HepG2 (cell line): ENCODE data around the gene GPATCH8. TPM values are rescaled to one million over a fixed set of nuclear protein-coding genes. Genes with fewer than 3 reads are reported as not detected.

Experiments used
- ATAC-seq: fragments of 200-7000 bp; cut with Tn5 transposase; 3 replicates; pipeline ENCODE4 v1.9.1; 2020; ENCODE audit warnings: mild to moderate bottlenecking, moderate library complexity
- BruUV-seq: library from RNA; stranded (reverse); fragments of 400-500 nt; replicated peaks from 2 replicates; lab custom pipeline; 2021; lab: Mats Ljungman, UMichigan
- CTCF ChIA-PET: fragments of 300-600 bp; formaldehyde crosslinking; extraction: SDS; loops from one replicate; lab custom pipeline; 2021; ENCODE audit warnings: low total read pairs, inconsistent platforms, low intra/inter-chr PET ratio; lab: Yijun Ruan, JAX
- POLR2A ChIA-PET: fragments of 350-600 bp; sonication (Branson Sonifier 250); formaldehyde crosslinking; loops from one replicate; lab custom pipeline; 2020; ENCODE audit warnings: antibody characterized with exemption, inconsistent platforms; lab: Yijun Ruan, JAX
- DNase-seq: peaks from one replicate; pipeline ENCODE4 v3.0.0-alpha.2; 2015; ENCODE audit warnings: low spot score
- FAIRE-seq: peaks from 3 replicates; lab custom pipeline; 2011; peaks lifted over from hg19 to GRCh38; lab: Jason Lieb, UNC
- H2AFZ ChIP-seq: one replicate; pipeline ENCODE4 v1.6.1; 2011; ENCODE audit warnings: low read length, inconsistent platforms
- H3K27ac ChIP-seq: fragments of 300-600 bp; 3 replicates; pipeline ENCODE4 v1.8.0; 2011; ENCODE audit warnings: mixed run types, mild to moderate bottlenecking, mixed read lengths, low read length, inconsistent platforms; ENCODE audit not compliant: insufficient read depth; ENCODE audit errors: extremely low read length
- H3K27me3 ChIP-seq, 2 experiments: fragments of 200-600 bp in 1 of 2; 2 replicates in 1 of 2; 3 replicates in 1 of 2; pipeline versions ENCODE4 v1.6.0 to v1.8.0; 2011; ENCODE audit warnings: low read length in 2 of 2, mild to moderate bottlenecking in 2 of 2, moderate library complexity in 2 of 2, inconsistent platforms in 1 of 2; ENCODE audit not compliant: insufficient read depth in 2 of 2, control insufficient read depth in 1 of 2
- H3K36me3 ChIP-seq, 2 experiments: fragments of 200-600 bp in 1 of 2; replicated peaks in 1 of 2; 2 replicates in 1 of 2; 3 replicates in 1 of 2; pipeline versions ENCODE4 v1.5.1 to v1.8.0; 2011; ENCODE audit warnings: low read length in 2 of 2, inconsistent platforms in 1 of 2; ENCODE audit not compliant: insufficient read depth in 2 of 2, control insufficient read depth in 1 of 2
- H3K4me1 ChIP-seq: 2 replicates; pipeline ENCODE4 v1.5.1; 2012; ENCODE audit warnings: low read length, inconsistent platforms; ENCODE audit not compliant: insufficient read depth
- H3K4me2 ChIP-seq: 2 replicates; pipeline ENCODE4 v1.6.0; 2011; ENCODE audit warnings: low read depth, low read length, inconsistent platforms
- H3K4me3 ChIP-seq, 3 experiments: fragments of 200-600 bp in 1 of 3; sonication (generic), shearing (Covaris generic) in 1 of 3; replicated peaks in 1 of 3; 2 replicates each; pipeline ENCODE4 v1.5.1; 2011 to 2016; ENCODE audit warnings: low read length in 3 of 3, inconsistent platforms in 2 of 3, low read depth in 2 of 3, mild to moderate bottlenecking in 2 of 3, control low read depth in 1 of 3, mixed read lengths in 1 of 3; ENCODE audit not compliant: insufficient read depth in 1 of 3
- H3K79me2 ChIP-seq: one replicate; pipeline ENCODE4 v1.6.1; 2011; ENCODE audit warnings: low read length, inconsistent platforms; ENCODE audit not compliant: insufficient read depth
- H3K9ac ChIP-seq: 2 replicates; pipeline ENCODE4 v1.6.0; 2011; ENCODE audit warnings: mild to moderate bottlenecking, low read depth, low read length, inconsistent platforms; ENCODE audit not compliant: insufficient read depth
- H3K9me3 ChIP-seq: 2 replicates; pipeline ENCODE4 v1.5.1; 2012; ENCODE audit warnings: mild to moderate bottlenecking, low read length
- H4K20me1 ChIP-seq: 2 replicates; pipeline ENCODE4 v1.6.0; 2011; ENCODE audit warnings: inconsistent platforms, mild to moderate bottlenecking, low read length, moderate library complexity; ENCODE audit not compliant: insufficient read depth
- CREB1 ChIP-seq, 2 experiments: fragments of 450-650 bp in 1 of 2; IDR thresholded peaks; 2 replicates each; pipeline ENCODE4 v1.6.1; 2016 to 2017; ENCODE audit warnings: control low read depth in 1 of 2, mild to moderate bottlenecking in 1 of 2, missing compliant biosample characterization in 1 of 2, missing genetic modification characterization in 1 of 2
- IKZF4 ChIP-seq: sonication (generic); formaldehyde crosslinking; IDR thresholded peaks from 2 replicates; pipeline ENCODE4 v1.5.1; 2020; ENCODE audit warnings: borderline replicate concordance, mild to moderate bottlenecking, low read depth, missing genetic modification reagents; ENCODE audit errors: not compliant biosample characterization
- MED13 ChIP-seq: sonication (generic); formaldehyde crosslinking; IDR thresholded peaks from 2 replicates; pipeline ENCODE4 v1.5.0; 2020; ENCODE audit warnings: missing genetic modification reagents
- WGBS: methylation state at CpG from one replicate; pipeline ENCODE4 v1.1.6; 2017; ENCODE audit warnings: low lambda C conversion rate; 5-methylcytosine and 5-hydroxymethylcytosine counted together
- in situ Hi-C: cut with HindIII; loops from 2 replicates; pipeline ENCODE4 v1.10.0; 2017; ENCODE audit warnings: low pct_unique_long_range_greater_than_20kb; ENCODE audit not compliant: extremely low pct_ligation_motif_present
- intact Hi-C: fragments of 100-400 bp; cut with micrococcal nuclease; formaldehyde crosslinking; loops from one replicate; pipeline ENCODE4 v1.10.0; 2022; ENCODE audit not compliant: unreplicated experiment
- polyA plus RNA-seq, 8 experiments: library from polyadenylated mRNA; depleted of rRNA in 3 of 8; stranded (reverse) in 7 of 8; unstranded in 1 of 8; fragments of >200 nt; fragmentation: Illumina TruSeq in 4 of 8; extraction: Trizol in 4 of 8; gene quantifications; 2 replicates each; pipeline versions ENCODE4 v1.2.1 to v1.2.3, GENCODE V29; 2011 to 2016; ENCODE audit warnings: low read depth in 4 of 8, missing spikeins in 1 of 8, mixed read lengths in 1 of 8; ENCODE audit not compliant: insufficient read depth in 1 of 8
- total RNA-seq, 5 experiments: library from RNA; depleted of rRNA; stranded (reverse); fragments of >200 nt; fragmentation: Illumina TruSeq; extraction: Trizol; gene quantifications; 2 replicates each; pipeline ENCODE4 v1.2.3, GENCODE V29; 2016; ENCODE audit warnings: low read depth in 1 of 5
- TF ChIP-seq, protein P1 (sequence below): sonication (generic); formaldehyde crosslinking; IDR thresholded peaks from 2 replicates; pipeline ENCODE4 v1.5.1; 2020; ENCODE audit warnings: mild to moderate bottlenecking, moderate library complexity, missing genetic modification reagents
- TF ChIP-seq, protein P2 (sequence below): sonication (generic); formaldehyde crosslinking; IDR thresholded peaks from 2 replicates; pipeline ENCODE4 v1.4.0; 2020; ENCODE audit warnings: mild to moderate bottlenecking, missing genetic modification reagents, borderline replicate concordance
- TF ChIP-seq, protein P3 (sequence below): sonication (generic); formaldehyde crosslinking; IDR thresholded peaks from 2 replicates; pipeline ENCODE4 v1.5.1; 2020; ENCODE audit warnings: missing genetic modification reagents, mild to moderate bottlenecking, borderline replicate concordance

The GPATCH8 gene
- total and polyA plus RNA-seq, 2 of the 13 experiments (the other 11 are each of a cell fraction or from before 2014, with no cell fraction given), result 20.7 to 21.5 TPM

DNA sequence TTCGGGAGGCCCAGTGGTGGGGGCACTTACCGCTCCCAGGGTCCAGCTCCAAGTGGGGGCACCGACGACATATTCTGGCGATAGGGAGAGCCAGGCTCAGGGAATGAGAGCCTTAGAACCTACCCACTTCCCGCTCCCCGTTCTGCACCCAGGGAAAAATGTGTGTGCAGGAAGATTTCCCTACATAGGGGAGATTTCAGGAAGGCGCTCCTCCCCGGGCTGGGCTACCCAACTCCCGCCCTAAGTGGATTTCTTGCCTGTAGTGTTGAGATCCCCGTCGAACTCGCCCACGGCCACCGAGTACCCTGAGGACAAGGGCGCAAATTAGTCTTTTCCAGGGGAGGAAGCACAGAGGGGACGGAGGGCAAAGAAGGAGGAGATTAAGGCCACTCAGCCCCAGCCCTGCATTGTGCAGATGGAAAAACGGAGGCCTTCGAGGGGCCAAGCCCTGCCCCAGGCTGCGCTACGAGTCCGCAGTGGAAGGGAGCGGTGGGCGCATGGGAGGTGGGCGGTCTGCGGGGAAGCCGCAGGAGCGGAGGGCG is 118.9 kb downstream of the GPATCH8 start (continued):
- TF ChIP-seq, protein P1, sequence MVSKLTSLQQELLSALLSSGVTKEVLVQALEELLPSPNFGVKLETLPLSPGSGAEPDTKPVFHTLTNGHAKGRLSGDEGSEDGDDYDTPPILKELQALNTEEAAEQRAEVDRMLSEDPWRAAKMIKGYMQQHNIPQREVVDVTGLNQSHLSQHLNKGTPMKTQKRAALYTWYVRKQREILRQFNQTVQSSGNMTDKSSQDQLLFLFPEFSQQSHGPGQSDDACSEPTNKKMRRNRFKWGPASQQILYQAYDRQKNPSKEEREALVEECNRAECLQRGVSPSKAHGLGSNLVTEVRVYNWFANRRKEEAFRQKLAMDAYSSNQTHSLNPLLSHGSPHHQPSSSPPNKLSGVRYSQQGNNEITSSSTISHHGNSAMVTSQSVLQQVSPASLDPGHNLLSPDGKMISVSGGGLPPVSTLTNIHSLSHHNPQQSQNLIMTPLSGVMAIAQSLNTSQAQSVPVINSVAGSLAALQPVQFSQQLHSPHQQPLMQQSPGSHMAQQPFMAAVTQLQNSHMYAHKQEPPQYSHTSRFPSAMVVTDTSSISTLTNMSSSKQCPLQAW, result no peak
- TF ChIP-seq IKZF4 (CRISPR knock-in tag) (no peak), MED13 (no peak)

DNA sequence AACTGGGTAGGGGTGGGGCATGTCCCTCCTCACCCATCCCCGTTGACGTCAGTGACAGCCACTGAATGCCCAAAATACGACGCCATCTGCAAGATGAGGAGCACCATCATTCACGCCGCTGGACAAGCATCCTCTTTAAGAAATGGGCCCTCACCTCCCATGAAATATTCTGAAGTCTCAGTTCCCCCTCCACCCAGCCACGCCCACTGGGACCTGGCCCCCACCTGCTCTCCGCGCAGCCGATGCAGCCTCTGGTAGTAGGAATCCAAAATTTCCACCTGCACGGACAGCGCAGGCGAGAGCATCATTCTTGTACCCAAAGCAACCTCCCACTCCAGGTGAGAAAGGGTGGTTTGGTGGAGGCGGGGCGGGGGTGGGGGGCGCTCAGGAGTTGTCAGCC is 119.3 kb downstream of the GPATCH8 start:
- intact Hi-C loops, result no loop called here
- WGBS, result 58% methylated on average over 16 of the region's 16 CpGs
- DNase-seq (no peak), ATAC-seq (no peak), FAIRE-seq (no peak)
- H3K4me2 ChIP-seq, result no peak overlapping the region
- peaks cover 19% of the 10 kb centered on the region for H3K4me1 ChIP-seq
- no peak overlapping the region for H3K4me3 ChIP-seq
- in situ Hi-C loops, result no loop called here
- BruUV-seq, result no TSS peak
- no peaks in the 10 kb centered on the region for H3K36me3 ChIP-seq
- H3K79me2 ChIP-seq, result no peaks in the 10 kb centered on the region
- no peak overlapping the region for H3K27ac ChIP-seq
- H3K9ac ChIP-seq, result no peak overlapping the region
- peaks cover 20 to 67% of the 10 kb centered on the region in 2 experiments for H3K27me3 ChIP-seq
- TF ChIP-seq, protein P2, sequence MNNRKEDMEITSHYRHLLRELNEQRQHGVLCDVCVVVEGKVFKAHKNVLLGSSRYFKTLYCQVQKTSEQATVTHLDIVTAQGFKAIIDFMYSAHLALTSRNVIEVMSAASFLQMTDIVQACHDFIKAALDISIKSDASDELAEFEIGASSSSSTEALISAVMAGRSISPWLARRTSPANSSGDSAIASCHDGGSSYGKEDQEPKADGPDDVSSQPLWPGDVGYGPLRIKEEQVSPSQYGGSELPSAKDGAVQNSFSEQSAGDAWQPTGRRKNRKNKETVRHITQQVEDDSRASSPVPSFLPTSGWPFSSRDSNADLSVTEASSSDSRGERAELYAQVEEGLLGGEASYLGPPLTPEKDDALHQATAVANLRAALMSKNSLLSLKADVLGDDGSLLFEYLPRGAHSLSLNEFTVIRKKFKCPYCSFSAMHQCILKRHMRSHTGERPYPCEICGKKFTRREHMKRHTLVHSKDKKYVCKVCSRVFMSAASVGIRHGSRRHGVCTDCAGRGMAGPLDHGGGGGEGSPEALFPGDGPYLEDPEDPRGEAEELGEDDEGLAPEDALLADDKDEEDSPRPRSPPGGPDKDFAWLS, result no peak
- TF ChIP-seq, protein P3, sequence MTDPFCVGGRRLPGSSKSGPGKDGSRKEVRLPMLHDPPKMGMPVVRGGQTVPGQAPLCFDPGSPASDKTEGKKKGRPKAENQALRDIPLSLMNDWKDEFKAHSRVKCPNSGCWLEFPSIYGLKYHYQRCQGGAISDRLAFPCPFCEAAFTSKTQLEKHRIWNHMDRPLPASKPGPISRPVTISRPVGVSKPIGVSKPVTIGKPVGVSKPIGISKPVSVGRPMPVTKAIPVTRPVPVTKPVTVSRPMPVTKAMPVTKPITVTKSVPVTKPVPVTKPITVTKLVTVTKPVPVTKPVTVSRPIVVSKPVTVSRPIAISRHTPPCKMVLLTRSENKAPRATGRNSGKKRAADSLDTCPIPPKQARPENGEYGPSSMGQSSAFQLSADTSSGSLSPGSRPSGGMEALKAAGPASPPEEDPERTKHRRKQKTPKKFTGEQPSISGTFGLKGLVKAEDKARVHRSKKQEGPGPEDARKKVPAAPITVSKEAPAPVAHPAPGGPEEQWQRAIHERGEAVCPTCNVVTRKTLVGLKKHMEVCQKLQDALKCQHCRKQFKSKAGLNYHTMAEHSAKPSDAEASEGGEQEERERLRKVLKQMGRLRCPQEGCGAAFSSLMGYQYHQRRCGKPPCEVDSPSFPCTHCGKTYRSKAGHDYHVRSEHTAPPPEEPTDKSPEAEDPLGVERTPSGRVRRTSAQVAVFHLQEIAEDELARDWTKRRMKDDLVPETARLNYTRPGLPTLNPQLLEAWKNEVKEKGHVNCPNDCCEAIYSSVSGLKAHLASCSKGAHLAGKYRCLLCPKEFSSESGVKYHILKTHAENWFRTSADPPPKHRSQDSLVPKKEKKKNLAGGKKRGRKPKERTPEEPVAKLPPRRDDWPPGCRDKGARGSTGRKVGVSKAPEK (CRISPR knock-in tag), result no peak
- TF ChIP-seq CREB1 (IDR thresholded peaks at IDR 0.05), result 0 out of 2 replicates have a peak, but pooled peaks have one; percentile 16
- no peak for TF ChIP-seq CREB1 (CRISPR knock-in tag; IDR thresholded peaks at IDR 0.05)
- H3K9me3 ChIP-seq, result no peaks in the 10 kb centered on the region
- CTCF ChIA-PET, result no interaction called here
- POLR2A ChIA-PET, result interaction anchor here (2.0 kb wide), 1 partner anchor 8 kb away, joined by 12 read pairs; no protein-coding TSS in a partner anchor
- no peaks in the 10 kb centered on the region for H4K20me1 ChIP-seq
- no peak overlapping the region for H2AFZ ChIP-seq
